ENCODE measurements around the gene ATXN1. TPM values are rescaled to one million over a fixed set of nuclear protein-coding genes. Genes with fewer than 3 reads are reported as not detected.

ATXN1 gene
- total and polyA plus RNA-seq, 2 of the 8 experiments (the other 6 are each of a cell fraction or from before 2014, with no cell fraction given), result 1.6 to 4.0 TPM

- TF ChIP-seq GTF2F1 (IDR thresholded peaks at IDR 0.05; ENCODE audit: borderline replicate concordance, low read depth, low read length) (no peak), SAP30 (IDR thresholded peaks at IDR 0.05; ENCODE audit: insufficient read depth, insufficient replicate concordance, low read length) (no peak), CREB1 (IDR thresholded peaks at IDR 0.05) (no peak), POLR2AphosphoS5 (IDR thresholded peaks at IDR 0.05; ENCODE audit: low read depth, low read length) (no peak), SRF (IDR thresholded peaks at IDR 0.05; ENCODE audit: low read depth, low read length) (no peak), RFX5 (IDR thresholded peaks at IDR 0.05; ENCODE audit: borderline replicate concordance, low read depth, low read length) (no peak)
Measured at GRCh38 chr6:16473184-16473907, 287.9 kb downstream of the ATXN1 start (continued).
